Ascending aorta (tissue), 2 donors: ENCODE data around the gene THUMPD2. TPM values are rescaled to one million over a fixed set of nuclear protein-coding genes. Genes with fewer than 3 reads are reported as not detected.
"Not testable (repeated sequence)": the region's sequence is repeated elsewhere in the genome, so short reads cannot be mapped to it uniquely, and the experiment has no call there.

Experiments used
- DNase-seq, 2 donors: peaks; one replicate each; pipeline ENCODE4 v3.0.0-alpha.2; 2019; ENCODE audit warnings: low spot score in 2 of 2
- H3K27ac ChIP-seq, 2 donors: fragments of 200-600 bp; sonication (generic); one replicate each; pipeline ENCODE4 v1.5.1; 2016 to 2017; ENCODE audit warnings: mild to moderate bottlenecking in 1 of 2
- H3K27me3 ChIP-seq: fragments of 200-600 bp; sonication (generic); one replicate; pipeline ENCODE4 v1.5.1; 2017
- H3K36me3 ChIP-seq, 2 donors: fragments of 200-600 bp; sonication (generic); one replicate each; pipeline ENCODE4 v1.5.1; 2016
- H3K4me1 ChIP-seq, 2 donors: fragments of 200-600 bp; sonication (generic); one replicate each; pipeline ENCODE4 v1.5.1; 2016 to 2017; ENCODE audit warnings: mild to moderate bottlenecking in 1 of 2
- H3K4me3 ChIP-seq, 2 donors: fragments of 200-600 bp; sonication (generic); one replicate each; pipeline ENCODE4 v1.5.1; 2016 to 2017; ENCODE audit warnings: mild to moderate bottlenecking in 1 of 2
- H3K9me3 ChIP-seq, 2 donors: fragments of 200-600 bp; sonication (generic); one replicate each; pipeline ENCODE4 v1.5.1; 2016
- CTCF ChIP-seq, 3 experiments: fragments of 200-600 bp in 2 of 3; fragments of 450-650 bp in 1 of 3; sonication (generic) in 2 of 3; IDR thresholded peaks; one replicate each; pipeline ENCODE4 v1.5.1; 2016 to 2019; ENCODE audit warnings: antibody characterized with exemption in 3 of 3, mild to moderate bottlenecking in 1 of 3, moderate library complexity in 1 of 3
- intact Hi-C: fragments of 100-400 bp; cut with DNase I; formaldehyde crosslinking; loops from one replicate; pipeline ENCODE4 v1.15.1; 2023
- total RNA-seq: library from RNA; depleted of rRNA; stranded (reverse); fragments of >200 nt; gene quantifications from one replicate; pipeline ENCODE4 v1.1.0, GENCODE V29; 2016

The THUMPD2 gene
- total RNA-seq, 1 donor from 2014 or later: 13.0 TPM

DNA sequence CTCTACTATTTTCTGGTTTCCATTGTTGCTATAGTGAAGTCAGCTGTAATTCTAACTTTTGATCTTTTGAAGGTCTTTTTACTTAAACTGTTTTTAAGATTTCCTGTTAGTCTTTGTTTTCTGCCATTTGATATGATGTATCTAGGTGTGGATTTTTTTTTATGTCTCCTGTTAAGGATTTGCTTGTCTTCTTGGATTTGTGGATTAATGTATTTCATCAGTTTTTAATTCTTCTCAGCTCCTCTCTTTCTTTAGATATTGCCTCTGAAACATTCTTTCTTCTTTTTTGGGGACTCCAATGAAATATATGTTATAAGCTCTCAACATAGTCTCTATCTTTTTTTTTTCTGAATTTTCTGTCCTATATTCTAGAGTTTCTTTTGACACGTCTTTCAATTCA is 24.8 kb upstream of the THUMPD2 start:
- no peaks in the 10 kb centered on the region for H3K4me1 ChIP-seq
- H3K4me3 ChIP-seq: no peak overlapping the region
- peaks cover 0 to 27% of the 10 kb centered on the region in 2 donors for H3K9me3 ChIP-seq
- DNase-seq: no peak
- no peaks in the 10 kb centered on the region for H3K36me3 ChIP-seq
- intact Hi-C loops: no loop called here
- H3K27ac ChIP-seq: no peak overlapping the region
- no peaks in the 10 kb centered on the region for H3K27me3 ChIP-seq
- TF ChIP-seq CTCF (IDR thresholded peaks at IDR 0.05): no peak

DNA sequence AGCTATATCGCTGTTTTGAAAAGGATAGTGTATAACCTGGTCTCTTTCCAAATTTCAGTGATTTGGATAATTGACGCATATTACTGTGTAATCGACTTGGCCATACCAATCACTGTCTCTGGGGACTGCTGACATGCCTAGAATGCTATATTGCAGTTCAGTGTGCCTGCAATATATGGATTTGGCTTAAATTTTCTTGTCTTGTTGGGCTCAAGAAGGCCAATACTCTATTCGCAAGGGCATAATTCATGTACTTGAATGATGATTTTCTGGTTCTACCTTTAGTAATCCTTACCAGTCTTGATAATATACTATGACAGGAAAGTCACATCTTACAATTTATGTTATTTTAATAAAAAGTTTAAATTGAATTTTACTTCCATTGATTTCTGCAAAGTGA is 21.7 kb upstream of the THUMPD2 start:
- no peaks in the 10 kb centered on the region for H3K4me1 ChIP-seq
- no peak for TF ChIP-seq CTCF (IDR thresholded peaks at IDR 0.05)
- no peak overlapping the region for H3K4me3 ChIP-seq
- DNase-seq: no peak
- no peaks in the 10 kb centered on the region for H3K27me3 ChIP-seq
- H3K27ac ChIP-seq: no peak overlapping the region
- peaks cover 0 to 27% of the 10 kb centered on the region in 2 donors for H3K9me3 ChIP-seq
- no peaks in the 10 kb centered on the region for H3K36me3 ChIP-seq
- intact Hi-C loops: no loop called here

GRCh38 chr2:39796134-39796533 is 17.1 kb upstream of the THUMPD2 start:
- intact Hi-C loops: no loop called here
- H3K27ac ChIP-seq: peak overlapping the region; percentile 12 to 61
- no peaks in the 10 kb centered on the region for H3K9me3 ChIP-seq
- no peak for TF ChIP-seq CTCF (IDR thresholded peaks at IDR 0.05)
- H3K4me1 ChIP-seq: no peaks in the 10 kb centered on the region
- DNase-seq: no peak
- no peaks in the 10 kb centered on the region for H3K36me3 ChIP-seq
- no peak overlapping the region for H3K4me3 ChIP-seq
- H3K27me3 ChIP-seq: no peaks in the 10 kb centered on the region

GRCh38 chr2:39790216-39790818 is 11.3 kb upstream of the THUMPD2 start:
- H3K27me3 ChIP-seq, H3K4me3 ChIP-seq, H3K27ac ChIP-seq, H3K9me3 ChIP-seq, DNase-seq, H3K36me3 ChIP-seq, intact Hi-C loops, H3K4me1 ChIP-seq: not testable (repeated sequence)

DNA sequence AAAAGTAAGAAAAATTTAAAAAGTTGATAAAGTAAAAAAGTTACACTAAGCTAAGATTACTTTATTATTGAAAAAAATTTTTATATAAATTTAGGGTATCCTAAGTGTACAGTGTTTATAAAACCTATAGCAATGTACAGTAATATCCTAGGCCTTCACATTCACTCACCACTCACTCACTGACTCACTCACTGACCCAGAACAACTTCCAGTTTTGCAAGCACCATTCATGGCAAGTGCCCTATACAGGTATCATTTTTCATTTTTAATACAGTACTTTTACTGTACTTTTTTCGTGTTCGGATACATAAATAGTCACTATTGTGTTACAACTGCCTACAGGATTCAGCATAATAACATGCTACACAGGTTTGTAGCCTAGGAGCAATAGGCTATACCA is 8.9 kb upstream of the THUMPD2 start:
- Histone ChIP-seq H3K4me1 (no peaks in the 10 kb centered on the region), H3K9me3 (no peaks in the 10 kb centered on the region), H3K27me3 (no peaks in the 10 kb centered on the region), H3K27ac (no peak overlapping the region), H3K4me3 (no peak overlapping the region), H3K36me3 (no peaks in the 10 kb centered on the region)
- intact Hi-C loops: no loop called here
- no peak for TF ChIP-seq CTCF (IDR thresholded peaks at IDR 0.05)
- DNase-seq: no peak

DNA sequence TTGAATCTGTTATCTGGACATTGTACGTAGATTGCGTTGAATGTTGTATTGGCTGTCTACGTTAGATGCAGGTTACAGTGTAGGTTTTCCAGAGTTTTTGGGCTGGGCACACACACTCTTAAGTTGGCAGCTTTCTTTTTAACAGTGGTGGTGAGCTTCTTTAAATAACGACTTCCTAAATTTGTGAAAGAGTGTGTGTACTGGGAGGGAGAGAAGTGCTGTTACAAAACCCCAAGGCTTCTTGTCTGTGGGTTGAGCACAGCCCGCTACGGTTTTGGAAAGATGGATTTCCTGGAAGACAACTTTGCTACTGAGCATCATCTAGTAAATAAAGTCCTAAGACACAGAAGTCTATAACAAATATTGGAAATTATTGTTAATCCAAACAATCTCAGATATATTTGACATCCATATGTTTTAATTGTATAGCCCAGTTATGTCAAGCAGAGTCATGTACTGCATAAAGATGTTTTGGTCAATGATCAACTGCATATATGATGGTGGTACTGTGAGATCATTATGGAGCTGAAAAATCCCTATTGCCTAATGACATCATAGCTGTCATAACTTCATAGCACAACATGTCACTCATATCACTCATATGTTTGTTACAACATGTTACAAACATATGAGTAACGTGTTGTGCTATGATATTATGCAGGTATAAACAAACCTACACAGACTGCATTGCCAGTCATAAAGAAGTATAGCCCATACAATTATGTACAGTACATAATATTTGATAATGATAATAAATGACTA is 7.9 kb upstream of the THUMPD2 start:
- intact Hi-C loops: no loop called here
- no peaks in the 10 kb centered on the region for H3K36me3 ChIP-seq
- no peak overlapping the region for H3K4me3 ChIP-seq
- no peaks in the 10 kb centered on the region for H3K4me1 ChIP-seq
- no peaks in the 10 kb centered on the region for H3K27me3 ChIP-seq
- H3K27ac ChIP-seq: no peak overlapping the region
- DNase-seq: no peak
- H3K9me3 ChIP-seq: no peaks in the 10 kb centered on the region
- TF ChIP-seq CTCF (IDR thresholded peaks at IDR 0.05): no peak
